ENCODE data around the gene CHD3.

- TF ChIP-seq, protein P1, sequence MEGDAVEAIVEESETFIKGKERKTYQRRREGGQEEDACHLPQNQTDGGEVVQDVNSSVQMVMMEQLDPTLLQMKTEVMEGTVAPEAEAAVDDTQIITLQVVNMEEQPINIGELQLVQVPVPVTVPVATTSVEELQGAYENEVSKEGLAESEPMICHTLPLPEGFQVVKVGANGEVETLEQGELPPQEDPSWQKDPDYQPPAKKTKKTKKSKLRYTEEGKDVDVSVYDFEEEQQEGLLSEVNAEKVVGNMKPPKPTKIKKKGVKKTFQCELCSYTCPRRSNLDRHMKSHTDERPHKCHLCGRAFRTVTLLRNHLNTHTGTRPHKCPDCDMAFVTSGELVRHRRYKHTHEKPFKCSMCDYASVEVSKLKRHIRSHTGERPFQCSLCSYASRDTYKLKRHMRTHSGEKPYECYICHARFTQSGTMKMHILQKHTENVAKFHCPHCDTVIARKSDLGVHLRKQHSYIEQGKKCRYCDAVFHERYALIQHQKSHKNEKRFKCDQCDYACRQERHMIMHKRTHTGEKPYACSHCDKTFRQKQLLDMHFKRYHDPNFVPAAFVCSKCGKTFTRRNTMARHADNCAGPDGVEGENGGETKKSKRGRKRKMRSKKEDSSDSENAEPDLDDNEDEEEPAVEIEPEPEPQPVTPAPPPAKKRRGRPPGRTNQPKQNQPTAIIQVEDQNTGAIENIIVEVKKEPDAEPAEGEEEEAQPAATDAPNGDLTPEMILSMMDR (IDR thresholded peaks at IDR 0.05; ENCODE audit: borderline replicate concordance, extremely low read depth, low read length, poor library complexity, severe bottlenecking) = peak; percentile 36
- TF ChIP-seq EZH2 (IDR thresholded peaks at IDR 0.05; ENCODE audit: borderline replicate concordance, low read depth, low read length, severe bottlenecking) = no peak
Observed at GRCh38 chr17:7856811-7857712, 31.5 kb upstream of the CHD3 start, which contains the start of gene NAA38.

All from DND-41 (cell line).